GM20000 (cell line): ENCODE measurements around the gene CLSTN3.
A peak's percentile ranks its signal among the peaks of the same experiment; 100 is the strongest.

Experiments
- DNase-seq: peaks from one replicate; pipeline ENCODE4 v3.0.0; 2012; ENCODE audit warnings: low spot score
- CTCF ChIP-seq: IDR thresholded peaks from 2 replicates; pipeline ENCODE4 v1.5.1; 2012; ENCODE audit warnings: mild to moderate bottlenecking, control low read depth; ENCODE audit errors: extremely low read depth, missing control alignments

Gene CLSTN3

DNA sequence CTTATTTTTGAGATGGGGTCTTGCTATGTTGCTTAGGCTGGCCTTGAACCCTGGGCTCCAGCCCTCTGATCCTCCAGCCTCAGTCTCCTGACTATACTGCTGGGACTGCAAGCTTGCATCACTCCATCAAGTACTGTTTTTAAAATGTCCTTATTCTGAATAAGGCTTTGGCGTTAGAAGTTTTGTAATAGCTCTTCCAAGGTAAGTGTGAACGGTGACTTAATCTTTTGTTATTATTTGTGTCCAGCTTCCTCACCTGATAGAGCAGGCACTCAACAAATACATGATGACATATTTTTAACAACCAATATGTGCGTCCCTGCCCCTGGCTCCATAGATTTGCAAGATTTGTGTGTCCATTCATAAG lies 22.6 kb upstream of the CLSTN3 start:
- TF ChIP-seq CTCF, result no peak
- no peak for DNase-seq

DNA sequence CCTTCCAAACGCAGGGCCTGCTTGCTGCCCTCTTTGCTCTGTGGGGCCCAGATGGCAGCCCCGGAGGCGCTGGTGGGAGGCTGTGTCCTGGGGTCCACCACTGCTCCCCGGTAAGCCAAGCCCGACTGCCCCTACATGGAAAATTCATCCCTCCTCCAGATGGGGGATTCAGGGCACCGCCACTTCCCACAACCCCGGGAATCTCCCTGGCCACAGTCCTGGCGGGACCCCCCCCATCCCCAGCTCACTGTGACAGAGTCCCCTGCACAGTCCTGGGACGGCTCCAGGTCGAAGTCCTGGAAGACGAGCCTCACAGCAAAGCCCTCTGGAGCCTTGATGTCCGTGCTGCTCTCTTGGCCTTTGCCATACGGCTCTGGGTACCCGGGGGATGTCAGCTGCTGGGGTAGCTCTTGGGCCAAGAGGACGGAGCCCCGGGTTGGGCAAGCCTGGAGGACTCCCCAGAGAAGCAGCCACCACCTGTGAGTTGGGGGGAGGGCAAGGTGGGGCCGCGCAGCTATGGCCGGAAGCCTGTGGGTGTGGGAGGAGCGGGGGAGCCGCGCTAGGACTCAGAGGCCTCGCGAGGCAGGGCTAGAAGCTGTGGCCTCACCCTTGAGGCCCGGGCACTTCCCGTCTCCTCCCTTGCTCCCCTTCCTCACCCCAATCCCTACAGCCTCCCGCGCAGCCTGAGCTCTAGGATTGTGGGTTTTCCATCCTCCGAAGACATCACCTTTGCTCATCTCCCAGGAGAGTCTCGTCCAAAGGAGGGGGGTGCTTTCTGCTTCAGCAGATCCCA lies 22.0 kb upstream of the CLSTN3 start:
- peak; percentile 87 for DNase-seq
- no peak for TF ChIP-seq CTCF

DNA sequence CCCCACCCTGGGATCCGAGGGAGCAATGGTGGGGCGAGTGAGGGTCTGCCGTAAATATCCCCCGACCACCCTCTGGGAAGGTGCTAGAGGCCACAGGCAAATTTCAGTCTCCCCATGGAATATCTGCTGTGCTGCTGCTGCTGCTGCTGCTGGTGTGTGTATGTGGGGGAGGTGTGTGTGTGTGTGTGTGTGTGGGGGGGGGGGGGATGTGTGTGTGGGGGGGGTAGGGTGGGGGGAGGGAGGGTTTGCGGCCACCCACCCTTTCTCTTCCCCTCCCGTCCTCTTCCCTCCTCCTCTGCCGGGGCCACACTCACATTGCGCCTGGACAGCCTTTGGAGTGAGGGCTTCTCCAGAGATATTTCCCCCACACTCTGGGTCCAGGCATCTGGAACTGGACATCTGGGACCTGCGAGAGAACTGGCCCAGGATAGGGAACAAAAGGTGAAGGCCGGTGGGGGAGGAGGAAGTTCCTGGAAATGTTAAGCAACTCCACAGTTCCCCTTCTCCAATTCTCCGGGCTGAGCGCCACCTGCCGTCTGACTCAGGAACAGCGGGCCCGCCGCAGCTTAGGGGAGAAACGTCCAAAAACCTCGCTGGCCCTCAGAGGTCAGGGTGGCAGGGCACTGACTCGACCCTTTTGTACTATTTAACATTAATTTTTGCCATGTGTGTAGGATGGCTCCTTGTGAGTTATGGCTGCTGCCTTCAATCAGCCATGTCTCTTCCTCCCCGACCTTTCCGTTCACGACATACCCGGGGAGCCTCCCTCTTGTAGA lies 21.2 kb upstream of the CLSTN3 start, which contains the start of gene C1RL:
Gene C1RL (minus strand): TSS at position 419 of the 776 bp plus-strand sequence. CDS start 34 bp downstream, at position 385.
- DNase-seq, result peak; percentile 64
- TF ChIP-seq CTCF, result peak; percentile 95

- no peak for DNase-seq
- no peak for TF ChIP-seq CTCF
Measured at GRCh38 chr12:7109572-7109920, 20.6 kb upstream of the CLSTN3 start.

DNA sequence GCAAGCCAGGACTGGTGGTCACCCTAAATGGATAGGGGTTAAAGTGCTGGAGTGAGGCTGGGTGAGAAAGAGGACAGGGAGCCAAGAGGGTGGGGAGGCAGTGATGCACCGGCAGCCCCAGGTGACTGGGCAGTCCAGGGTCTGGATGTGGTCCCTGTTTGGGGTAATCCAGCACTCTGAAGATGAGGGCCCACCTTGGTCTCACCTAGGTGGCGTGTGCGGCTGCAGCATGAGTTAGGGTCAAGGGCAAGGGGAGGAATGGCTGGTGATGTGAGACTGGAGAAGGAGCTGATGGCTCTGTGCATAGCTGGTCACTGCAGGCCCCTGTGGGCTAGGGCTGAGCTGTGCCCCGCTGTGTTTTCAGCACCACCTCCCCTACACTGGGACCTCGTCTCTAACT lies 19.5 kb upstream of the CLSTN3 start:
- no peak for TF ChIP-seq CTCF
- DNase-seq, result no peak

GRCh38 chr12:7112041-7112440 lies 18.1 kb upstream of the CLSTN3 start:
- no peak for TF ChIP-seq CTCF
- no peak for DNase-seq

DNA sequence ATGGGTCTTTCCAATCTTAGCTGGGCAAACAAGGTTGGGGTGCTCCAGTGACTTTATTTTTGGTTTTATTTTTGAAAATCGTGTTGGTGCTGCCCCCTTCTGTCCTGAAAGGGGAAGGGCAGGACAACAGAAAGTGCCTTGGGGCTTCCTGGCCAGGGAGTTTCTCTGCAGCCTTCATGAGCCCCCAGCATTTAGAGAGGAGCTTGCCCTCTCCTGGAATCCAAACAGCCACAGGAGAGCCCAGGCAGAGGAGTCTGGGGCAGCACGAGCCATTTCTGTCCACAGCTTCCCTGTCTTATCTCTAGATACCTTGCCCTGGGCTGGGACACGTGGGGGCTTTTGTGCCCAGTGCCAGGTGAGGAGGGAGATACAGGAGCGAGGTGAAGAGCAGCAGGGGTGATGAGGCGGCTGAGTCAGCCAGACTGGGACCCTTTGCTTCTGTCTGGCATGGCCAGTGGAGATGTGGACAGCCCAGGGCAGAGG lies 16.7 kb upstream of the CLSTN3 start:
- TF ChIP-seq CTCF, result peak; percentile 88
- DNase-seq, result peak; percentile 64
